Glomerular endothelial cell (primary cell): ENCODE data around the gene CLRN2. TPM values are rescaled to one million over a fixed set of nuclear protein-coding genes. Genes with fewer than 3 reads are reported as not detected.

Experiments
- total RNA-seq: library from RNA; depleted of rRNA; stranded (reverse); fragments of >200 nt; gene quantifications from 2 replicates; pipeline ENCODE4 v1.2.3, GENCODE V29; 2015

CLRN2 gene
- total RNA-seq, 1 donor from 2014 or later = not detected

Other genes with a start within 250 kb of the CLRN2 start
- gene QDPR, start 3.1 kb upstream of the CLRN2 start, total RNA-seq = 10.0 and 23.7 TPM in 2 replicates
- 134 and 268 TPM in 2 replicates for gene LAP3, start 62.0 kb downstream of the CLRN2 start, total RNA-seq
- 6.0 and 9.3 TPM in 2 replicates for gene MED28, start 99.5 kb downstream of the CLRN2 start, total RNA-seq